Measurements from ENCODE around the gene ZNF714. TPM values are rescaled to one million over a fixed set of nuclear protein-coding genes. Genes with fewer than 3 reads are reported as not detected.
"Not testable (repeated sequence)": the region's sequence is repeated elsewhere in the genome, so short reads cannot be mapped to it uniquely, and the experiment has no call there.

Gene ZNF714
- total RNA-seq, 4 donors from 2014 or later, result 21.1 to 47.1 (median 34.6) TPM

GRCh38 chr19:21138130-21138529, 56.1 kb downstream of the ZNF714 start:
- H3K27ac ChIP-seq, result no peak overlapping the region
- H3K4me3 ChIP-seq (replicated peaks in 1 of 3), result no peak overlapping the region
- no peaks in the 10 kb centered on the region for H3K36me3 ChIP-seq
- H3K27me3 ChIP-seq, result no peaks in the 10 kb centered on the region
- TF ChIP-seq POLR2A (IDR thresholded peaks at IDR 0.05) (no peak), CTCF (IDR thresholded peaks at IDR 0.05) (no peak)
- intact Hi-C loops (cut with DNase I), result no loop called here
- DNase-seq, result no peak
- H3K4me1 ChIP-seq, result peaks cover 5 to 11% of the 10 kb centered on the region in 2 donors
- no peaks in the 10 kb centered on the region for H3K9me3 ChIP-seq

GRCh38 chr19:21141006-21141405, 59.0 kb downstream of the ZNF714 start:
- H3K4me3 ChIP-seq (replicated peaks in 1 of 3); DNase-seq; H3K27me3 ChIP-seq; H3K36me3 ChIP-seq; H3K27ac ChIP-seq; intact Hi-C loops (cut with DNase I); H3K9me3 ChIP-seq: not testable (repeated sequence)
- H3K4me1 ChIP-seq, result peaks cover 12 to 25% of the 10 kb centered on the region in 2 donors
- WGBS, 2 donors, result 56 to 71% methylated on average over 1 of the region's 1 CpG

- Histone ChIP-seq H3K36me3 (no peaks in the 10 kb centered on the region), H3K27ac (peak within 1 kb of the TSS; percentile 52 to 85 (median 63)), H3K9me3 (no peaks in the 10 kb centered on the region), H3K27me3 (no peaks in the 10 kb centered on the region), H3K4me1 (peaks cover 12 to 25% of the 10 kb centered on the region in 2 donors), H3K4me3 (replicated peaks in 1 of 3) (peak within 1 kb of the TSS; percentile 14 to 93 (median 72))
- intact Hi-C loops (cut with DNase I), result no loop called here
- WGBS, 2 donors, result 1% methylated on average over 20 to 25 of the region's 30 CpGs
- TF ChIP-seq CTCF (IDR thresholded peaks at IDR 0.05) (no peak), POLR2A (IDR thresholded peaks at IDR 0.05) (peak in 1 of 2 donors; percentile 93)
- DNase-seq, result peak; percentile 94 to 96
Observed at GRCh38 chr19:21141787-21142464, 59.9 kb downstream of the ZNF714 start, which contains the start of gene ZNF431. Gene ZNF431 (plus strand): TSS chr19:21142040. CDS start chr19:21142184, 144 bp downstream.

- Histone ChIP-seq H3K4me1 (peaks cover 12 to 26% of the 10 kb centered on the region in 2 donors), H3K27me3 (no peaks in the 10 kb centered on the region), H3K9me3 (no peaks in the 10 kb centered on the region), H3K36me3 (no peaks in the 10 kb centered on the region), H3K4me3 (replicated peaks in 1 of 3) (no peak overlapping the region), H3K27ac (peak overlapping the region in 2 of 3 donors; percentile 20 to 85)
- TF ChIP-seq POLR2A (IDR thresholded peaks at IDR 0.05) (no peak), CTCF (IDR thresholded peaks at IDR 0.05) (no peak)
- DNase-seq, result no peak
- WGBS, 2 donors, result 65 to 73% methylated on average over 5 of the region's 5 CpGs
- intact Hi-C loops (cut with DNase I), result no loop called here
Observed at GRCh38 chr19:21143428-21143827, 61.4 kb downstream of the ZNF714 start.

GRCh38 chr19:21143854-21144253, 61.9 kb downstream of the ZNF714 start:
- Histone ChIP-seq H3K9me3 (no peaks in the 10 kb centered on the region), H3K4me1 (peaks cover 12 to 28% of the 10 kb centered on the region in 2 donors), H3K36me3 (no peaks in the 10 kb centered on the region), H3K4me3 (replicated peaks in 1 of 3) (no peak overlapping the region), H3K27ac (peak overlapping the region in 2 of 3 donors; percentile 42 to 85), H3K27me3 (no peaks in the 10 kb centered on the region)
- intact Hi-C loops (cut with DNase I), result no loop called here
- TF ChIP-seq CTCF (IDR thresholded peaks at IDR 0.05) (no peak), POLR2A (IDR thresholded peaks at IDR 0.05) (no peak)
- DNase-seq, result peak; percentile 13 to 37
- 42 to 54% methylated on average over 1 of the region's 1 CpG for WGBS, 2 donors

Measured in thyroid gland (tissue), 4 donors.